ENCODE results near the gene HES7. TPM values are rescaled to one million over a fixed set of nuclear protein-coding genes. Genes with fewer than 3 reads are reported as not detected.
A peak's percentile ranks its signal among the peaks of the same experiment; 100 is the strongest.

HES7 gene
- total RNA-seq, 1 donor from 2014 or later, result not detected

DNA sequence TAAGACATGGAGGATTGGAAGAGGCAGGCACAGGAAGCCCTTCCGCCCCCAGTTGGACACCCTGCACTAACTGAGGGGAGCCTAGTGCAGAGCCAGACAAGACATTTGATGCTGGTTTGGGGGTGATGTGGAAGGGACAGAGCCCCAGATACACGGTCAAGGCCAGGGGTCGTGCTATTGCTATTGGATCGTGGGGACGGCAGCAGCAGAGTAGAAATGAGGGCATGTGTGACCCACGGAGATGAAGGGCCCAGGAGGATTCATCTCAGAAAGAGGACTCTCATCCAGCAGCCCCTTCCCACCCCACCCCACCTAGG lies 40.9 kb upstream of the HES7 start:
- peaks cover 20% of the 10 kb centered on the region for H3K4me1 Mint-ChIP-seq (ENCODE audit: low read depth)
- DNase-seq (ENCODE audit: low spot score, unreplicated experiment), result no peak
- H3K27me3 Mint-ChIP-seq, result no peaks in the 10 kb centered on the region
- no peaks in the 10 kb centered on the region for H3K9me3 Mint-ChIP-seq (ENCODE audit: low read depth)
- TF ChIP-seq, protein P1, sequence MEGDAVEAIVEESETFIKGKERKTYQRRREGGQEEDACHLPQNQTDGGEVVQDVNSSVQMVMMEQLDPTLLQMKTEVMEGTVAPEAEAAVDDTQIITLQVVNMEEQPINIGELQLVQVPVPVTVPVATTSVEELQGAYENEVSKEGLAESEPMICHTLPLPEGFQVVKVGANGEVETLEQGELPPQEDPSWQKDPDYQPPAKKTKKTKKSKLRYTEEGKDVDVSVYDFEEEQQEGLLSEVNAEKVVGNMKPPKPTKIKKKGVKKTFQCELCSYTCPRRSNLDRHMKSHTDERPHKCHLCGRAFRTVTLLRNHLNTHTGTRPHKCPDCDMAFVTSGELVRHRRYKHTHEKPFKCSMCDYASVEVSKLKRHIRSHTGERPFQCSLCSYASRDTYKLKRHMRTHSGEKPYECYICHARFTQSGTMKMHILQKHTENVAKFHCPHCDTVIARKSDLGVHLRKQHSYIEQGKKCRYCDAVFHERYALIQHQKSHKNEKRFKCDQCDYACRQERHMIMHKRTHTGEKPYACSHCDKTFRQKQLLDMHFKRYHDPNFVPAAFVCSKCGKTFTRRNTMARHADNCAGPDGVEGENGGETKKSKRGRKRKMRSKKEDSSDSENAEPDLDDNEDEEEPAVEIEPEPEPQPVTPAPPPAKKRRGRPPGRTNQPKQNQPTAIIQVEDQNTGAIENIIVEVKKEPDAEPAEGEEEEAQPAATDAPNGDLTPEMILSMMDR (IDR thresholded peaks at IDR 0.05; ENCODE audit: unreplicated experiment), result no peak
- peaks cover 3% of the 10 kb centered on the region for H3K36me3 Mint-ChIP-seq (ENCODE audit: insufficient read depth)
- H3K4me3 Mint-ChIP-seq (ENCODE audit: low read depth), result no peak overlapping the region
- no peak overlapping the region for H3K27ac Mint-ChIP-seq

DNA sequence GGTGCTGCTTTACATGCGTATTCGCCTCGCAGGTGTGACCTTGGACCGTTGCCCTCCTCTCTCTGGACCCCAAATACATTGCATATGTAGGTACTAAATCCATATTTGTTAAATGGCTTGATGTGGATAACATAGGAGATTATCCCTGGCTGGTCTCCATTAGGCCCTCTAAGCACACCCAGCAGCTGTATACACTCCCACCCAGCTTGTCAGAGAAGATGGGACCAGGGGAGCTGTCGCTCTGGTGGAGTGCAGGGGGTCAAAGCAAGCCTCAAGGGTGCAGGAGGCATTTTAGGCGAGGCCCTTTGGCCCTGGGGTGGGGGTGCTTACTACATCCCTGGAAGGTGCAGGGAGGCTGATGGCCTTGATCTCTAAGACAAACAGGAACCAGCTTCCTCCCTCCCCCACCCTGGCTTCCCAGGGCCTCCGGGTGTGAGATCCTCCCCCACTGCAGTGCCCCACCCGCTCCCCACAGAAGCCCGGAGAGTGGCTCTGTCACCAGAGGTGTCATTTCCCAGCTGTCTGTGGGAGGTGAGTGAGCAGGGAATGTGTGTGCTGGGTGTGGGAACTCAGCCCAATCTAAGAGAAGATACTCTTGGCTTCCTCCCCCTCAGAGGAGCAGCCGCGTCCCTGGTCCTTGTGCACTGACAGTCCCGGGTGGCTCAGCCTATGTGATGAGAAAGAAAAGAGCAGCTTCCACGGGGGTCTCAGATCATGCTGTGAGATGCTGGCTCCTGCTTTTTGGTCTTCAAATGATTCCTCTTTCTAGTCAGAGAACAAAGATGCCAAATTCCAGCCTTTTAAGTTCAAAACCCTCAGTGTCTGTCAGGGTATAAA lies 40.3 kb upstream of the HES7 start:
- peaks cover 20% of the 10 kb centered on the region for H3K4me1 Mint-ChIP-seq (ENCODE audit: low read depth)
- TF ChIP-seq, protein P1 (IDR thresholded peaks at IDR 0.05; ENCODE audit: unreplicated experiment), result no peak
- DNase-seq (ENCODE audit: low spot score, unreplicated experiment), result no peak
- peak overlapping the region; percentile 90 for H3K4me3 Mint-ChIP-seq (ENCODE audit: low read depth)
- H3K9me3 Mint-ChIP-seq (ENCODE audit: low read depth), result no peaks in the 10 kb centered on the region
- H3K27ac Mint-ChIP-seq, result peak overlapping the region; percentile 98
- no peaks in the 10 kb centered on the region for H3K27me3 Mint-ChIP-seq
- peaks cover 3% of the 10 kb centered on the region for H3K36me3 Mint-ChIP-seq (ENCODE audit: insufficient read depth)

DNA sequence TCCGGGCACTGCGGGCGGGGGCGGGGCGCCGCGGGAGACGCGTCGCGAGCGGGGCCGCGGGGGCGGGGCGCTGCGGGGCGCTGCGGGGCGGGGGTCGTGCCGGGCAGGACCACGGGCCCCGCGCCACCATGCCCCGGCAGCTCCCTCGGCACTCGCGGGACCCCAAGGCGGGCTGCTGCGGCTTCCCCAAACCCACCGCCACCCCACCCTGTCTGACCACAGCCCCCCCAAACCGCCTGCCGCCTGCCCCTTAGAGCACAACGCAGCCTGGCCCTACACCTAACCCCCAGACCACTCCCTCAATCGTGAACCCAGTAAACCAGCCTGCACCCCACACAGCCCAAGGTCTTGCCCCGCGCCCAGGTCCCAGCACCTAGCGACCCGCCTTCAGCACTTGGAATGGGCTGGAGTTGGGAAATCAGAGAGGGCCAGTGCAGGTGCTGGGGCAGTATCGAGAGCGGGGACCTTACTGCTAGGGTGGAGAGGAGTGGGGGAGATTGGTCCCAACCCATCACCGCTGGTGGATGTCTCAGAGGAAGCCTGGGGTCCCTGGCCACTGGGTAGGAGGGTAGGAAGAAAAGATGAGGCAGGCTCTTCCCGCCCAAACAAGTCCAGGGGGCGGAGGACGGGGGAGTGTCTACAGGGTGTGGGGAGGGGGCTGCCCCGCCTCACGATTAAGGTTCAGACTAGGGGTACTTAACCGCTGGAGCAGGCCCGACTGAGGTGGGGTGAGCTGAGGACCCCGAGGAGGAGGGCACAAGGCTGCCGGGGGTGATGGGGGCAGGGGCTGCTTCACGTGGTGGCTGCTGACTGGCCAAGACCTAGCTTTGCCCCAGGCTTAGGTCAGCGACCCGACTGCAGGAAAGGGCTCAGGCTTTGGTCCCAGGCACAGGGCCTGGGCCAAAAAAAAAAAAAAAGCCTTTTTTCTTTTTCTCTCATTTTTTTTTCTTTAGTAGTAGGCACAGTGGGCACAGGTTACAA lies 39.4 kb upstream of the HES7 start:
- Mint-ChIP-seq H3K9me3 (ENCODE audit: low read depth) (no peaks in the 10 kb centered on the region), H3K27ac (peak overlapping the region; percentile 98), H3K4me3 (ENCODE audit: low read depth) (peak overlapping the region; percentile 90), H3K4me1 (ENCODE audit: low read depth) (peaks cover 20% of the 10 kb centered on the region), H3K36me3 (ENCODE audit: insufficient read depth) (peaks cover 9% of the 10 kb centered on the region), H3K27me3 (no peaks in the 10 kb centered on the region)
- TF ChIP-seq, protein P1 (IDR thresholded peaks at IDR 0.05; ENCODE audit: unreplicated experiment), result no peak
- no peak for DNase-seq (ENCODE audit: low spot score, unreplicated experiment)

DNA sequence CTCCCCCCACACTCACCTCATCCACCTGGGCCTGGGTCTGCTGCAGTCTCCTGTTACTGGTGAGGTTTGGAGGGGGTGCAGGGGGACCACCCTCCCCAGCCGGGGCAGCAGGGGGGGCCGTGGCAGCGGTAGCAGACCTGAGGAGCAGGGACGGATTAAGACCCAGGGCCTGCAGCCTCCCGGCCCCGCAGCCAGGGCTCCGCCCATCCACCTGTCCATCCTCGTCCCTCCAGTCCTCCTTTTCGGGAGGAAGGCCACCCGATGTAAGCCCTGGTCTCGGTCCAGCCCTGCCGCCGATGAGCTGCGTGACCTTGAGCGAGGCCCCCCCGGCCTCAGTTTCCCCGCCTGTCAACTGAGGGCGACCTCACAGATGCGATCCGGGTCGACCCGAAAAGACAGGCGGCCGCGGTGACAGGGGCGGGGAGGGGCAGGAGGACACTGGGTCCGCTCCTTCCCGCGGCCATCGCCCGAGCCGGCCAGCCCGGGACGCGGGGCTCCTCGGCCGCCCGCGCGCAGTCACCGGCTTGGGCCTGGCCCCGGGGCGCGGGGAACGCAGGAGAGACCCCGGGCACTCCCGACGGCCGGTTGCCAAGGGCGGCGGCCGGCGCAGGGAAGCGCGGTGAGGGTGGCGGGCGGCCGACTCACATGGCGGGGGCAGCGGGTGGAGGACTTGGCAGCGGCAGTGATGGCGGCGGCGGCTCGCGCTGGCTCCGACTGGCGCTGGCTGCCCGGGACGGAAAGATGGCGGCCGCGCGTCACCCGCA lies 38.5 kb upstream of the HES7 start, which contains the start of gene VAMP2:
VAMP2 (minus strand) TSS at position 716 of the 764 bp plus-strand sequence; CDS start at position 647, 69 bp downstream.
- peak; percentile 73 for DNase-seq (ENCODE audit: low spot score, unreplicated experiment)
- no peaks in the 10 kb centered on the region for H3K27me3 Mint-ChIP-seq
- H3K4me1 Mint-ChIP-seq (ENCODE audit: low read depth), result peaks cover 20% of the 10 kb centered on the region
- TF ChIP-seq, protein P1 (IDR thresholded peaks at IDR 0.05; ENCODE audit: unreplicated experiment), result no peak
- H3K9me3 Mint-ChIP-seq (ENCODE audit: low read depth), result no peaks in the 10 kb centered on the region
- H3K27ac Mint-ChIP-seq, result peak within 1 kb of the TSS; percentile 98
- peaks cover 9% of the 10 kb centered on the region for H3K36me3 Mint-ChIP-seq (ENCODE audit: insufficient read depth)
- H3K4me3 Mint-ChIP-seq (ENCODE audit: low read depth), result peak within 1 kb of the TSS; percentile 90

Measured in progenitor cell of endocrine pancreas (in vitro differentiated cells).